KOPT-K1 (cell line): ENCODE results near the gene HSPB6.

Source experiments
- H3K27ac ChIP-seq: fragments of 200-600 bp; sonication (generic); 2 replicates; pipeline ENCODE4 v1.5.1; 2016; ENCODE audit warnings: antibody characterized with exemption, mild to moderate bottlenecking, low read depth, low read length; ENCODE audit not compliant: poor library complexity, severe bottlenecking
- H3K36me3 ChIP-seq: fragments of 200-600 bp; sonication (generic); 2 replicates; pipeline ENCODE4 v1.5.1; 2017; ENCODE audit warnings: antibody characterized with exemption, mild to moderate bottlenecking, low read length, moderate library complexity; ENCODE audit not compliant: insufficient read depth
- H3K9me3 ChIP-seq: fragments of 200-600 bp; sonication (generic); 2 replicates; pipeline ENCODE4 v1.5.1; 2017; ENCODE audit warnings: antibody characterized with exemption, low read length, mild to moderate bottlenecking; ENCODE audit not compliant: insufficient read depth, poor library complexity, severe bottlenecking

HSPB6 gene

GRCh38 chr19:35746087-35746462 is 10.8 kb downstream of the HSPB6 start:
- Histone ChIP-seq H3K27ac (peak overlapping the region; percentile 88), H3K36me3 (no peaks in the 10 kb centered on the region), H3K9me3 (no peaks in the 10 kb centered on the region)

DNA sequence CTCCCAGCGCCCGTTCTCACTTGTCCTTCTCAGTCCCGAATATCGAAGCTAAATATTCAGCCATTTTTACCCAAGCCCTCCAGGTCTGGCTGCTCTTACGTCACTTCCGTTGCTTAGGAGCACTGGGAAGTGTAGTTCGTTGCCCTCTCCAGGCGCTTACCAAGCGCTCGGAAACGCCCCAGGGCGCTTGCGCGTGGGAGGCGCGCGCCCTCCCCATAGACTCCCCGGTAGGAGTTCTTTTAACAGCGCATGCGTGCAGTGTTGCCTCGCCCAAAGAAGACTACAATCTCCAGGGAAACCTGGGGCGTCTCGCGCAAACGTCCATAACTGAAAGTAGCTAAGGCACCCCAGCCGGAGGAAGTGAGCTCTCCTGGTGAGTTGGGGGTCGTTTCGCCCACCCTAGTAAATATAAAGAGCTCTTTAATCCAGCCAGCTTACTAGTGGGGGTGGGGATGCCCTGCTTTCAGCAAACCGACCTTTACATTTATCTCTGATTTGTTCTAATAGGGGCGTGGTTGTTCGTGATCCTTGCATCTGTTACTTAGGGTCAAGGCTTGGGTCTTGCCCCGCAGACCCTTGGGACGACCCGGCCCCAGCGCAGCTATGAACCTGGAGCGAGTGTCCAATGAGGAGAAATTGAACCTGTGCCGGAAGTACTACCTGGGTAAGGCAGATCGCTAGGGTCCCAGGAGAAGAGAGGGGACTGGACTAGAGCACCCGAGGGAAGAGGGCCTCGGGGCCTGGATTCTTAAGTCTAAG is 11.3 kb downstream of the HSPB6 start, which contains the start of the genes PSENEN and U2AF1L4:
PSENEN (plus strand) TSS at position 324 of the 759 bp plus-strand sequence; CDS start at position 604, 280 bp downstream.
U2AF1L4 (minus strand) TSS at position 91 of the 759 bp plus-strand sequence; CDS start at position 64, 27 bp downstream.
- H3K9me3 ChIP-seq = no peaks in the 10 kb centered on the region
- H3K27ac ChIP-seq = peak within 1 kb of the TSS; percentile 88
- H3K36me3 ChIP-seq = no peaks in the 10 kb centered on the region

- peak overlapping the region; percentile 88 for H3K27ac ChIP-seq
- H3K36me3 ChIP-seq = no peaks in the 10 kb centered on the region
- H3K9me3 ChIP-seq = no peaks in the 10 kb centered on the region
These were observed 12.2 kb downstream of the HSPB6 start for GRCh38 chr19:35744430-35745327.

DNA sequence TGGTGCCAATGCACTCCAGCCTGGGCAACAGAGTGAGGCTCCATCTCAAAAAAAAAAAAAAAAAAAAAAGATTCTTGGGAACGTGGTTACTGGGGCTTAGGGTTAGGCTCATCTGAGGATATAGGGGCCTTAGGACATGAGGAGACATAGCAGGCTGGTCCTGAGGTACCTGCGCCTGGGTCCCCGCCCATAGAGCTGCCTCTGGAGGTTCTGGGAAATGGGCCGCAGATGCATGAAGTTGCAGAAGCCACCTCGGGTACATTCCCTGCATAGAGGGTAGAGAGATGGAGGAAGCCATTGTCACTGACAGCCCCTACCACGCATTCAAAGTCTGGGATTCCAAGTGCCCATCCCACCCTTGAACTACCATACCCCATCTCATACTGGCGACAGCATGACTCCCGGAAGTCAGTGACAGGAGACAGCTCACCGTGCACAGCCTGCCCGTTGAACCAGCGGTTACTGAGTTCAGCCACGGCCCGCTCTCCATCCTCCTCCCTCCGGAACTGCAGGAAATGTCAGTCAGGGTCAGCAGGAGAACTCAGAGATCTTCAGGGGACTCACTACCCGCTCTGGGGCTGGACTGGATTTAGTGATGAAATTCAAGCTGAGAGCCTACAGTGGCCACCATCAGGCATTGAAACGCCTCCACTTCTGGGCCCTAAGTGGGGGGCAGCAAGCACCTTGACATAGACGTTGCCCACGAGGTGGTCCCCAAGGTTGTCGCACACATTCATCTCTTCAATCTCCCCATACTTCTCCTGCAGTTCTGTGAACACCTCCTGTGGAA is 13.0 kb downstream of the HSPB6 start:
- Histone ChIP-seq H3K36me3 (peaks cover 6% of the 10 kb centered on the region), H3K9me3 (no peaks in the 10 kb centered on the region), H3K27ac (no peak overlapping the region)

- Histone ChIP-seq H3K36me3 (peaks cover 23% of the 10 kb centered on the region), H3K9me3 (no peaks in the 10 kb centered on the region), H3K27ac (peak within 1 kb of the TSS; percentile 30)
These were observed 14.6 kb downstream of the HSPB6 start, which contains the start of gene IGFLR1 for GRCh38 chr19:35742121-35742724. TSS of gene IGFLR1 (minus strand) at chr19:35742452. CDS start at chr19:35741180, 1,272 bp downstream.

DNA sequence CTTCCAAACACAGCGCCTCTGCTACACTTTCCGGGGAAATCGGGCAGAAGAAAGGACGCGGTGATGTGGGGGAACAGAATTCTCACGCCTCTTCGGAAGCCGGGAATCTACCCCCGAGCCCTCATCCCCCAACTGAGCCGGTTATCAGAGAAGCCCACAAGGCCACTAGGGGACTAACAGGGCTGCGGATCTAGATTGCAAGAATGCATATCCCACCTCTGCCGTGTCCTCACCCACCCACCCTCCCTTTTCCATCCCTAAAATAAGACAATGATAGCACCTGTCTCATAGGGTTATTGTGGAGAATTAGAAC is 15.7 kb downstream of the HSPB6 start:
- no peaks in the 10 kb centered on the region for H3K9me3 ChIP-seq
- peak overlapping the region; percentile 55 for H3K27ac ChIP-seq
- peaks cover 33% of the 10 kb centered on the region for H3K36me3 ChIP-seq

DNA sequence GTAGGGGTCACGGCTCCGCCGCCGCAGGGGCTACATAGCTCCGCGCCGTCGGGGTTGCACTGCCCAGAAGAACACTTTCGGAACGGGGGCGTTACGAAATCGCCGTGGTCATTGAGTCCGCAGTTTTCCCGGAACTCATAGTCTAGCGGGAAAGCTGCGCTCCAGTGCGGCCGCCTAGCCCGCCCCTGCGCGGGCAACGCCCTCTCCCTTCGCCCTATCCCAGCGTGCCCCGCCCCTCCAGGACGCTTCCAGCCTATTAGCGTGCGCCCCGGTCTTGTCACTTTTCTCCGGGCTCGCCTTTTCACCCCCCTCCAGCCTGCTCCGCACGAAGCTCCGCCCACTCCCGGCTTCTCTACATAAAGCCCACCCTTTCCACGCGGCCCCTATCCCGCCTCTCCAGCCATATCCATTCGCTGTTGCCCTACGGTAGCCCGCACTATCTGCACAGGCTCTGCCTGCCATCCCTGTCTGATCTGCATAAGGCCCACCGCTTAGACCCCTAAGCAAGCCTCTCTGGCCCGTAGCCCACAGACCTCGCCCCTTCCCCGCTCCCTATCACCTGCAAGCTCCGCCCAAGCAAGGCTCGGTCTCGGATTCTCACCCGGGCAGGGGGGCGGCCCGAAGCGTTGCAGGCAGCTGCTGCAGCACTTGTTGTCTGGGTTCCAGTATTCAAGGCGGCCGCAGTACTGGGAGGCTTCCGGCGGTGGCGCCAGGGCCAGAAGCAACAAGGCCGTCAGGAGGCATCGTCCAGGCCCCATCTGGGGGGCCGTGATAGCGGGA is 16.2 kb downstream of the HSPB6 start:
- peak overlapping the region; percentile 55 for H3K27ac ChIP-seq
- H3K9me3 ChIP-seq = no peaks in the 10 kb centered on the region
- H3K36me3 ChIP-seq = peaks cover 39% of the 10 kb centered on the region

DNA sequence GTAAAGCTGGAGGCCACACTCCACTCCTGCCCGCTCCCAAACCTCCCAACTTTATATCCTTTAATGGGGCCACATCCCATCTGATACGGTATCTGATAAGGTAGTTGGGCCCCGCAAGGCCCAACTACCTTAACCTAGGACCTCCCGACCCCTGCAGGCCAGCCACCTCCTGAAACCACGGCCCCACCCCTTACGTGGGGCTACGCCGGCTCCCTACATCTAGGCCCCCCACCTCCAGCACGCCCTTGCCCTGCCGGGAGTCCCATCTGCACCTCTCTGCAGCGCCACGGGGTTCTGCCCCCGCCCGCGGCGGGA is 16.8 kb downstream of the HSPB6 start:
- peaks cover 44% of the 10 kb centered on the region for H3K36me3 ChIP-seq
- H3K27ac ChIP-seq = peak overlapping the region; percentile 55
- H3K9me3 ChIP-seq = no peaks in the 10 kb centered on the region

DNA sequence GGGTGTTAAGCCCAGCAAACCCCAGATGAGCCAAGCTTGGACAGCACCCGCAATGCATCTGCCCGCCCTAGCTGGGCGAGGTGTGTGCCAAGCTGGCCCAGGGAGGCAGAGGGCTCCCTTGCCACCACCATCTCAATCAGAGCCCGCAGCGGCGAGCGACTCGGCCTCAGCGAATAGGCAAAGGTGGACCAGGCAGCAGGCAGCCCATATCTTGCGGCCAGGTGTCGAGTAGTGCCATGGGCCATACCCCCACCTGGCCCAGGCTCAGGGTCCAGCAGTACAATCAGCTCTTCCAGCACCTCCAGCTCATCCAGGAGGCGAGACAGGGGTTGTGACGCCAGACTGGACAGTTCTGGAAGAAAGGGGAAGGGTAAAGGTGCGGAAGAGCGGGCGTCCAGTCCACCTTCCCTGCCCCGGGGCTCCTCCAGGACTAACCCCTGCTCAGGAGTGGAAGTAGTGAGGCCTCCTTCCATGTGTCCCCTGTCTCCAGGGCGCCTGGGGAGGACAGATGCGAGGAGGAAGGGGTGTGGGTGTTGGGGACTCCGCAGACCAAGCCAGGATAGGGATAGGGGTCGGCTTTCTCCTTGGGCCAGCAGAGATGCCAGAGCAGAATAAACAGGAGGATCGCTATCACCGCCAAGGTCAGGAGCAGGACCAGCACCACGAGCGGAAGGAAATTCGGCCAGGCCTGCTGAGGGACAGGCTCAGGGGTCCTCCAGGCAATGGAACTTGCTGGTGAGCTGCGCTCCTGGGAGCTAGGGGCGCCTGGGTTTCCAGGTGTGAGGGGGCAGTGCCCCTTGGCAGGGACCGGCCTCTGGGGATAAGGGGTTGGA is 17.3 kb downstream of the HSPB6 start:
- Histone ChIP-seq H3K36me3 (peaks cover 50% of the 10 kb centered on the region), H3K9me3 (no peaks in the 10 kb centered on the region), H3K27ac (peak overlapping the region; percentile 55)

- Histone ChIP-seq H3K9me3 (no peaks in the 10 kb centered on the region), H3K27ac (no peak overlapping the region), H3K36me3 (peaks cover 56% of the 10 kb centered on the region)
These were observed 18.0 kb downstream of the HSPB6 start for GRCh38 chr19:35738887-35739229.

- H3K36me3 ChIP-seq = peaks cover 62% of the 10 kb centered on the region
These were observed 18.6 kb downstream of the HSPB6 start for GRCh38 chr19:35738021-35738886.

DNA sequence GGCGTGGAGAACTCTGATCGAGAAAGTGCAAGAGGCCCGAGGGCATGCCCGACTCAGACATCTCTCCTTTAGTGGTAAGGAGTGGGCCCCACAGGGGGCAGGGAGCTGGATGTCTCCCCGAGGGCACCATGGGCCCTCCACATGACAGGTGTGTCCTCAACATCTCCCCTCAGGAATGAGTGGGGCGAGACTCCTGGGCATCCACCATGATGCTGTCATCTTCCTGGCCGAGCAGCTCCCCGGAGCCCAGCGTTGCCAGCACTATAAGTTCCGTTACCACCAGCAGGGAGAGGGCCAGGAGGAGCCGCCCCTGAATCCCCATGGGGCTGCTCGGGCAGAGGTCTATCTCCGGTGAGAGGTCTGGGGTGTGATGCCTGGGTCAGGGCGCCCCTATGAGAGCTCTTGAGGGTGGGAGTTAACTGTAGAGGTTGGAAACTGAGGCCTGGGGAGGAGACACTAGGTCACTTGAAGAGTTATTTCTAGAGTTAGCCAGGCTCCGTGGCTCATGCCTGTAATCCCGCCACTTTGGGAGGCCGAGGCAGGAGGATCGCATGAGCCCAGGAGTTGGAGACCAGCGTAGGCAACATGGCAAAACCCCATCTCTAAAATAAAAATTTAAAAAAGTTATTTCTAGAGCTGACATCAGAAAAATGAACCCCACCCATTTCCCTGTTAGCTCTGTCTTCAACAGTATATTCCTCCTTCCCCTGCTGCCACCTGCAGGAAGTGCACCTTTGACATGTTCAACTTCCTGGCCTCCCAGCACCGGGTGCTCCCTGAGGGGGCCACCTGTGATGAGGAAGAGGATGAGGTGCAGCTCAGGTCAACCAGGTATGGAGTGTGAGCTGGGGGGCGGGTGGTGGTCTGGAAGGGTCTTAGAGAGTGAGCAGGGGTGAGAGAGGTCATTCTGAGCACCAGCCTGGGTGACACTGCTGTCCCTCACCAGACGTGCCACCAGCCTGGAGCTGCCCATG is 19.6 kb downstream of the HSPB6 start:
- no peaks in the 10 kb centered on the region for H3K9me3 ChIP-seq
- peaks cover 73% of the 10 kb centered on the region for H3K36me3 ChIP-seq
- no peak overlapping the region for H3K27ac ChIP-seq

More at GRCh38 chr19:35738021-35738886, 18.6 kb downstream of the HSPB6 start:
- H3K9me3 ChIP-seq = no peaks in the 10 kb centered on the region
- no peak overlapping the region for H3K27ac ChIP-seq
